Measurements from ENCODE around the gene SLC25A36. TPM values are rescaled to one million over a fixed set of nuclear protein-coding genes. Genes with fewer than 3 reads are reported as not detected.
A peak's percentile ranks its signal among the peaks of the same experiment; 100 is the strongest.

The SLC25A36 gene, protein sequence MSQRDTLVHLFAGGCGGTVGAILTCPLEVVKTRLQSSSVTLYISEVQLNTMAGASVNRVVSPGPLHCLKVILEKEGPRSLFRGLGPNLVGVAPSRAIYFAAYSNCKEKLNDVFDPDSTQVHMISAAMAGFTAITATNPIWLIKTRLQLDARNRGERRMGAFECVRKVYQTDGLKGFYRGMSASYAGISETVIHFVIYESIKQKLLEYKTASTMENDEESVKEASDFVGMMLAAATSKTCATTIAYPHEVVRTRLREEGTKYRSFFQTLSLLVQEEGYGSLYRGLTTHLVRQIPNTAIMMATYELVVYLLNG
- total RNA-seq (2012; rRNA removed), result 55.3 and 72.8 TPM in 2 replicates

DNA sequence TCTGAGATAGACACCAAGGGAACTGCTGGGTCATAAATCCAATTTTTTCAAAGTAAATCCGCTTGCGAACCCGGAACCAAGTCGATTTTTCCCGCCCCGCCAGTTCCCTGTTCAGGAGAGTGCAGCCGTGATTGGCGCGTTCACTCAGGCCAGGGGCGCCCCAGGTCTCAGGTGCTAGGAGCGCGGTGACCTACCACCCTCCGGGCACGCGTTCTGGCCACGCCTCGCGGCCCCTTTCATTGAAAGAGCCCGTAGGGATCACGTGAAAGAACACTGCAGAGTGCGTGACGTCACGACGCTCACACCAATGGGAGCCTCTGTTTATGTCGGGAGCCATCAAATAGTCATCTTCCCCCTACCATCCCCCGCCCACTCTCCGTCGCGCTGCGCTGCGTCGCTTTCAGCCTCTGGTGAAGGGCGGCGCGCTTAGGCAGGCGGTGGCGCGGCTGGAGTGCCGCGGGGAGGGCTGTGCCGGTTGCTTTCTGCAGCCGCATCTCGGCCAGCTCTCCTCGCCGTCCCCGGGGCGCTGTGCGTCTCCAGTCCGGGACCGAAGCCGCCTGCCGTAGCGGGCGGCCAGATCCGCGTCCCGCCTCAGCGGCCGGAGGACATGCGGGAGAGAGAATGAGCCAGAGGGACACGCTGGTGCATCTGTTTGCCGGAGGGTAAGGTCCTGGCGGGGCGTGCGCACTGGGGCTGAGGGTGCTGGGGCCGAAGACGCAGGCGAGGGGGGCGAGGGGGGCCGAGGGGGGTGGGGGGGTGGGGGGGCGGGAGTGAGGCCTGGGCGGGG is at the start of gene SLC25A36:
TSS of gene SLC25A36 (plus strand) at position 403 of the 787 bp plus-strand sequence. CDS start at position 622, 219 bp downstream.
- Histone ChIP-seq H3K4me2 (ENCODE audit: low read length) (peak within 1 kb of the TSS; percentile 91), H3K36me3 (ENCODE audit: insufficient read depth, low read length) (no peaks in the 10 kb centered on the region), H3K27me3 (ENCODE audit: control insufficient read depth, insufficient read depth, low read length) (no peaks in the 10 kb centered on the region), H3K9me3 (replicated peaks; ENCODE audit: low read length) (no peaks in the 10 kb centered on the region), H3K9ac (ENCODE audit: low read depth, low read length) (peak within 1 kb of the TSS; percentile 95), H3K4me1 (ENCODE audit: control insufficient read depth, insufficient read depth, low read length) (peaks cover 16% of the 10 kb centered on the region), H3K4me3 (ENCODE audit: low read length) (peak within 1 kb of the TSS; percentile 90)

DNA sequence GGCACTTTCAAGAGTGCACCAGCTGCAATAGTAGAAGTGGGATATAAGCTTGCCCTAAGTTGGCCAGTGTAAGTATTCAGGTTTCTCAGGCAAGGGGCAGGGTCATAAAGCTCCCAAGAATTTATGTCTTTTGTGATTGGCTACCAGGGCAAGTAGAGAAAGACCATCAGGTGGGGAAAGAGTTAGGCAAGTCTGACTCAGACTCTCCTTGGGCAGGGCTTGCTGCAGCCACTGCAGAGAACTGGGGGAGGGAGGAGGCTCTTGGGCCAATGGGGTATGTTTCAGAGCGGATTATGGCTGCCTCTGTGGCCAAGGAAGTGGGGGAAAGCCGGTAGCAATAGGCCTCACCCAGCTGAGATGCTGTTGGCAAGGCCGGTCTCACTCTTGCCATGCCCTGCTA is 44.6 kb upstream of the SLC25A36 start:
- H3K4me2 ChIP-seq (ENCODE audit: low read length), result no peak overlapping the region
- no peak overlapping the region for H3K9ac ChIP-seq (ENCODE audit: low read depth, low read length)
- H3K9me3 ChIP-seq (replicated peaks; ENCODE audit: low read length), result no peaks in the 10 kb centered on the region
- H3K27me3 ChIP-seq (ENCODE audit: control insufficient read depth, insufficient read depth, low read length), result peaks cover 25% of the 10 kb centered on the region
- H3K4me3 ChIP-seq (ENCODE audit: low read length), result no peak overlapping the region
- H3K4me1 ChIP-seq (ENCODE audit: control insufficient read depth, insufficient read depth, low read length), result peaks cover 6% of the 10 kb centered on the region
- H3K36me3 ChIP-seq (ENCODE audit: insufficient read depth, low read length), result no peaks in the 10 kb centered on the region

DNA sequence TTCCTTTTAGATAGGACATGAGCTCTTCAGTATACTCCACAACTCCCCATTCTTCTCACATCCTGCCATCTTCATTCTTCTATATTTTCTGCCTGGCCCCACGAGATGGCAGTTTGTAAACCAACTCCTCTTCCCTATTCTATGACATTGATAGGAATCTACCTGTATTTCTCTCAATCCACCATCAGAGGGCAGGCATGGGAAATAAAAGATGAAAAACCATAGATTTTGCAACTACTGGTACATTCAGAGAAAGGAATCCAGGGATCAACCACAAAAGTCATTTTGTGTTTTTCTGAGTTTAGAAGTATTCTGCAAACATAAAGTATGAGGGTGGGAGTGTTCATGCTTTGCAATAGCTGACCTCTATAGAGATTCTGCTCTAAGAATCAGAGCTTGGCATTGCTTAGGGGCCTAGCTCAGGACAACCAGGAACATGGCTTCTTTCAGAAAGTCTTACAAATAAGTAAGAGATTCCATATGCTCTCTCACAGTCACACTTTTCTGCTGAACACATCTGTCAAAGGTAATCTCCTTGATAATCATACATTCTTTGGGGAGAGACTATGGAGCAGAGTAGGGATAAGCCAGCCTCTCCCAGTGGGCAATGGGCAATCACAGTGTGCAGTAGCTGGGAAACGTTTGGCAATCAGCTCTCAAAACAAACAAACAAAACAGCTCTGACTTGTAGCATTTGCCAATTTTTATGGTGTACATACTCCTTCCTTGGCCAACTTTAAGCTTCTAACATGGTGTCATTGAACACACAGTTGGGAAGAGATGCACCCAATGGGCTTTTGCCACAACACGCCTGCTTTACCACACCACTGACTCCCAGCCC is 43.1 kb upstream of the SLC25A36 start:
- Histone ChIP-seq H3K4me1 (ENCODE audit: control insufficient read depth, insufficient read depth, low read length) (peaks cover 6% of the 10 kb centered on the region), H3K27me3 (ENCODE audit: control insufficient read depth, insufficient read depth, low read length) (peaks cover 20% of the 10 kb centered on the region), H3K36me3 (ENCODE audit: insufficient read depth, low read length) (no peaks in the 10 kb centered on the region), H3K9me3 (replicated peaks; ENCODE audit: low read length) (no peaks in the 10 kb centered on the region), H3K4me2 (ENCODE audit: low read length) (peak overlapping the region; percentile 26), H3K4me3 (ENCODE audit: low read length) (no peak overlapping the region), H3K9ac (ENCODE audit: low read depth, low read length) (no peak overlapping the region)

DNA sequence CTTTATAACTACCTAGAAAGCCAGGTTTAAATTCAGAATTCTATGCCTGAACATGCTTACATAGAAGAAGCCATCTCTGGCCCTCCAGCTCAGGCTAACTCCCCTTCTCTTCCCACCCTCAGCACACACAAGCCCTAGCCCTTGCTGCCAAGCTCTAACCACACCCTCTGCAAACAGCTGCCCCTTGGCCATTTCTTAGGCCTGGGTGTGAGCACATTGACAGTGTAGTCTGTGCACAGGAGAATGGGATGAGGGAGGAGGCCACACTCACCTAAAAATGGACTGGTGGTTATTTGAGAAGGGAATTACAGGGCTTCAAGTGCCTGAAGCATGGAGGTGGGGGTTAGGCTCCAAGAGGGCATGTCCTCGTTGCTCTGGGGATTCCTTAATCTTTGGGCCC is 42.3 kb upstream of the SLC25A36 start:
- H3K9ac ChIP-seq (ENCODE audit: low read depth, low read length), result no peak overlapping the region
- H3K4me1 ChIP-seq (ENCODE audit: control insufficient read depth, insufficient read depth, low read length), result peaks cover 9% of the 10 kb centered on the region
- peaks cover 12% of the 10 kb centered on the region for H3K27me3 ChIP-seq (ENCODE audit: control insufficient read depth, insufficient read depth, low read length)
- no peaks in the 10 kb centered on the region for H3K36me3 ChIP-seq (ENCODE audit: insufficient read depth, low read length)
- no peak overlapping the region for H3K4me3 ChIP-seq (ENCODE audit: low read length)
- no peaks in the 10 kb centered on the region for H3K9me3 ChIP-seq (replicated peaks; ENCODE audit: low read length)
- H3K4me2 ChIP-seq (ENCODE audit: low read length), result no peak overlapping the region

DNA sequence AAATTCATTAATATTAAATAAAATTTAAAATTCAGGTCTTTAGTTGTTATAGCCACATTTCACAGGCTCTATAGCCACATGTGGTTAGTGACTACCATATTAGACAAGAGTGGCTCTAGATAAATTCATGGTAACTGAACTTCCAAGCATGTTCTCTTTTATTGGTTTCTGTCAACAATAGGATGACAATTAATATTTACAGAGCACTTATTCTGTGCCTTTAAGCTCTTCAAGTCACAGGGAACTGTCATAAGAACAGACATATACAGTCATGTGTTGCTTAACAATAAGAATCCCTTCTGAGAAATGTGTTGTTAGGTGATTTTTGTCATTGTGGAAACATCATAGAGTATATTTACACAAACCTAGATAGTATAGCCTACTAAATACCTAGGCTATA is 38.8 kb upstream of the SLC25A36 start:
- H3K9me3 ChIP-seq (replicated peaks; ENCODE audit: low read length), result no peaks in the 10 kb centered on the region
- H3K4me3 ChIP-seq (ENCODE audit: low read length), result no peak overlapping the region

DNA sequence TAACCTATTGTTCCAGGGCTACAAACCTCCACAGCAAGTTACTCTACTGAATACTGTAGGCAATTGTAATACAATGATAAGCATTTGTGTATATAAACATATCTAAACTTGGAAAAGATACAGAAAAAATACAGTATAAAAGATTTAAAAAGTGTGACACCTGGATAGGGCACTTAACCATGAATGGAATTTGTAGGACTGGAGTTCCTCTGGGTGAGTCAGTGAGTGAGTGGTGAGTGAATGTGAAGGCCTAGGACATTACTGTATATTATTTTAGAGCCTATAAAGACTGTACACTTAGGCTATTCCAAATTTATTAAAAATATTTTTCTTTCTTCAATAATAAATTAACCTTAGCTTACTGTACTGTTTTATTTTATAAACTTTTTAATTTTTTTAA is 38.4 kb upstream of the SLC25A36 start:
- Histone ChIP-seq H3K4me1 (ENCODE audit: control insufficient read depth, insufficient read depth, low read length) (peaks cover 9% of the 10 kb centered on the region), H3K4me3 (ENCODE audit: low read length) (no peak overlapping the region), H3K27me3 (ENCODE audit: control insufficient read depth, insufficient read depth, low read length) (peaks cover 9% of the 10 kb centered on the region), H3K36me3 (ENCODE audit: insufficient read depth, low read length) (no peaks in the 10 kb centered on the region), H3K9ac (ENCODE audit: low read depth, low read length) (no peak overlapping the region), H3K4me2 (ENCODE audit: low read length) (no peak overlapping the region), H3K9me3 (replicated peaks; ENCODE audit: low read length) (no peaks in the 10 kb centered on the region)

More for the DNA sequence above, 38.8 kb upstream of the SLC25A36 start:
- peaks cover 9% of the 10 kb centered on the region for H3K27me3 ChIP-seq (ENCODE audit: control insufficient read depth, insufficient read depth, low read length)
- no peaks in the 10 kb centered on the region for H3K36me3 ChIP-seq (ENCODE audit: insufficient read depth, low read length)
- no peak overlapping the region for H3K9ac ChIP-seq (ENCODE audit: low read depth, low read length)
- H3K4me1 ChIP-seq (ENCODE audit: control insufficient read depth, insufficient read depth, low read length), result peaks cover 9% of the 10 kb centered on the region
- no peak overlapping the region for H3K4me2 ChIP-seq (ENCODE audit: low read length)

DNA sequence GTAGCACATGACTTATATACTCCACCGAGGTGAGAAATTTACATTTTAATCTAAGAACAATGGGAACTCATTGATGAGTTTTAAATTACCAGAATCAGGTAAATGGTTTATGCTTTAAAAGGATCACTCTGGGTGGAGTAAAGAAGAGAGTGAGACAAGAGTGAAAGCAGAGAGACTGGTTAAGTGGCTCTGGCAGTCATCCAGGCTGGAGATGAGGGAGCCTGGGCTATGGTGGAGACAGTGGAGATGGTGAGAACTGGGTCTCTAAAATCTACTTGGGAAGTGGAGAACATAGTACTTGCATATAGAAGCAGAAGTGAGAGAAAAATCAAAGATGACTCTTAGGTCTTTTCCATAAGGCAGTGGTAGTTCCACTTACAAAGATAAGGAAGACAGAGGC is 37.1 kb upstream of the SLC25A36 start:
- H3K27me3 ChIP-seq (ENCODE audit: control insufficient read depth, insufficient read depth, low read length), result peaks cover 9% of the 10 kb centered on the region
- H3K4me3 ChIP-seq (ENCODE audit: low read length), result no peak overlapping the region
- H3K9me3 ChIP-seq (replicated peaks; ENCODE audit: low read length), result no peaks in the 10 kb centered on the region
- H3K9ac ChIP-seq (ENCODE audit: low read depth, low read length), result no peak overlapping the region
- no peaks in the 10 kb centered on the region for H3K36me3 ChIP-seq (ENCODE audit: insufficient read depth, low read length)
- H3K4me2 ChIP-seq (ENCODE audit: low read length), result no peak overlapping the region
- peaks cover 3% of the 10 kb centered on the region for H3K4me1 ChIP-seq (ENCODE audit: control insufficient read depth, insufficient read depth, low read length)

DNA sequence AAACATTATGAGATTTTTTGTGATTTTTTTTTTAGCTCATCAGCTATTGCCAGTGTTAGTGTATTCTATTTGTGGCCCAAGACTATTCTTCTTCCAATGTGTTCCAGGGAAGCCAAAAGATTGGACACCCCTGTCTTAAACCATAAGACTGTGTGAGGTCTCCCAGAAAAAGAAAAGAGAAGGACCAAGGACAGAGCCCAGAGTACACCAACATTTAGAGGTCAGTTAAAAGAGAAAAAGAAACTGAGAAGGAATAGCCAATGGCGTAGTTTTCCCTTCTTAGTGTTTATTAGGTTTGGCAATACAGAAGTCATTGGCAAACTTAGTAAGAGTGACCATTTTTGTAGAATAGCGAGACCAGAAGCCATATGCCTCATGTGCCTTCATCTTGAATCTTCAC is 36.1 kb upstream of the SLC25A36 start:
- Histone ChIP-seq H3K9me3 (replicated peaks; ENCODE audit: low read length) (no peaks in the 10 kb centered on the region), H3K4me1 (ENCODE audit: control insufficient read depth, insufficient read depth, low read length) (peaks cover 3% of the 10 kb centered on the region), H3K4me3 (ENCODE audit: low read length) (no peak overlapping the region), H3K9ac (ENCODE audit: low read depth, low read length) (no peak overlapping the region), H3K36me3 (ENCODE audit: insufficient read depth, low read length) (no peaks in the 10 kb centered on the region), H3K4me2 (ENCODE audit: low read length) (no peak overlapping the region), H3K27me3 (ENCODE audit: control insufficient read depth, insufficient read depth, low read length) (peaks cover 9% of the 10 kb centered on the region)

DNA sequence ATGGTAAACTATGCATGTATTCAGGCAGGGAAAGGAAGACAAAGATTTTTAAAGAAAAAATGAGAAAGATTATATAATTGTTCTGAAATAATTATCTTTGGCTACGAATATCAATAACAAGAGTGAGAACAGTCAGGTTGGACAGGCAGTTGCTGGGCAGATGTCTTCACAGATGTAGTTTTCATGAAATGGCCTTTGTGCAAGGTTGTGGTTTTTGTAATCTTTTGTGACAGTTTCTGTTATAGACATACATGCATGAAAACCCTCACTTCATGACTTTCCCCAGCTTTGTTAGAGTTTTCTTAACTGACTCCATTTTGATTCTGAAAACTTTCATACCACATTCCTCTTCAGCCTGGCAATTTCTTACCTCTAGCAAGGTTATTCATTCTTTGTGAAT is 34.9 kb upstream of the SLC25A36 start:
- H3K36me3 ChIP-seq (ENCODE audit: insufficient read depth, low read length), result no peaks in the 10 kb centered on the region
- H3K4me1 ChIP-seq (ENCODE audit: control insufficient read depth, insufficient read depth, low read length), result peaks cover 3% of the 10 kb centered on the region
- no peaks in the 10 kb centered on the region for H3K9me3 ChIP-seq (replicated peaks; ENCODE audit: low read length)
- no peak overlapping the region for H3K4me2 ChIP-seq (ENCODE audit: low read length)
- H3K27me3 ChIP-seq (ENCODE audit: control insufficient read depth, insufficient read depth, low read length), result peaks cover 15% of the 10 kb centered on the region
- H3K9ac ChIP-seq (ENCODE audit: low read depth, low read length), result no peak overlapping the region
- H3K4me3 ChIP-seq (ENCODE audit: low read length), result no peak overlapping the region

DNA sequence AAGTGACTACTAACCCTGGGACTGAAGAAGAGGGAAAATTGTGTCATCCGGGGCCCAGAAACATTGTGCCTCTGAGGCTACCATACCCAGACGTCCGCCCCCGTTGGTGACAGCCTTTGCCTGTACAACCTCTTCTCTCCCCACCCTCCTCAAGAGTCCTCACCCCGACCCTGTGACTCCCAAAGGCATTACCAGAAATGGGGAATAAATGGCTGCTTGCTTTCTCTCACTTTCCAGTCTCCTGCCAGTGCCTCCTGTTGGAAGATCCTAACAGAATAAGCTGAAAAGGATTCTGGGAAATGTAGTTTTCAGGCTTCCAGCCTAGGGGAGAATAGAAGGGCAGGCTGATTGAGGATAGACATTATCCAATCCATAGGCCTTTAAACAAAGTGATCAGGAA is 30.8 kb upstream of the SLC25A36 start:
- Histone ChIP-seq H3K9ac (ENCODE audit: low read depth, low read length) (no peak overlapping the region), H3K36me3 (ENCODE audit: insufficient read depth, low read length) (no peaks in the 10 kb centered on the region), H3K27me3 (ENCODE audit: control insufficient read depth, insufficient read depth, low read length) (peaks cover 30% of the 10 kb centered on the region), H3K4me2 (ENCODE audit: low read length) (no peak overlapping the region), H3K9me3 (replicated peaks; ENCODE audit: low read length) (no peaks in the 10 kb centered on the region), H3K4me1 (ENCODE audit: control insufficient read depth, insufficient read depth, low read length) (no peaks in the 10 kb centered on the region), H3K4me3 (ENCODE audit: low read length) (no peak overlapping the region)

DNA sequence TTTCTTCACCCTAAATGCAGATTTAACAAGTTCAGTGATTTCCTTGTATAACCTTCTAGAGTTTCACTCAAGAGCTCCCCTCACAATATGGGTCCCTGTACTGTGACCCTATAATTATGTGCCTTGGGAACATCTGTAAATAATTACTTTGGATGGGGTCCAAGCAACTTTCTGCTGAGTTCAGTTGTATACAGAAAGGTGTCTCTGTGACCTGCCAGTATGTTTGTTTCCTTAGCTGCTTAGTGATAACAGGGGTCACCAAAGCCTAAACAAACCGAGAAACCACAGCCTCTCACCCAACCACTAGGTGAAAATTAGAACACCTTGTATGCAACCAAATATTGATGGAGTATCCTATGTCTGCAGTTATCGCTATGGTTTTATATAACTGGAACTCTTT is 29.8 kb upstream of the SLC25A36 start:
- Histone ChIP-seq H3K4me3 (ENCODE audit: low read length) (no peak overlapping the region), H3K9ac (ENCODE audit: low read depth, low read length) (no peak overlapping the region), H3K4me2 (ENCODE audit: low read length) (no peak overlapping the region), H3K36me3 (ENCODE audit: insufficient read depth, low read length) (no peaks in the 10 kb centered on the region), H3K4me1 (ENCODE audit: control insufficient read depth, insufficient read depth, low read length) (no peaks in the 10 kb centered on the region), H3K9me3 (replicated peaks; ENCODE audit: low read length) (no peaks in the 10 kb centered on the region), H3K27me3 (ENCODE audit: control insufficient read depth, insufficient read depth, low read length) (peaks cover 32% of the 10 kb centered on the region)
